ENCODE measurements around the gene MMP14.
A peak's percentile ranks its signal among the peaks of the same experiment; 100 is the strongest.
"Not testable (repeated sequence)": the region's sequence is repeated elsewhere in the genome, so short reads cannot be mapped to it uniquely, and the experiment has no call there.

MMP14 gene

GRCh38 chr14:22814373-22814772 is 22.0 kb upstream of the MMP14 start:
- FAIRE-seq (no peak), DNase-seq (ENCODE audit: low spot score) (no peak)

GRCh38 chr14:22814941-22815713 is 21.3 kb upstream of the MMP14 start, which contains the start of gene SLC7A7:
Gene SLC7A7, minus strand, starts transcription at chr14:22815435. Its CDS starts 2,037 bp downstream, at chr14:22813398.
- DNase-seq (ENCODE audit: low spot score), result no peak
- no peak for FAIRE-seq

- DNase-seq (ENCODE audit: low spot score), result no peak
- FAIRE-seq, result no peak
Measured at GRCh38 chr14:22819151-22819988, 17.0 kb upstream of the MMP14 start.

GRCh38 chr14:22820731-22821130 is 15.7 kb upstream of the MMP14 start:
- no peak for FAIRE-seq
- DNase-seq (ENCODE audit: low spot score), result no peak

- FAIRE-seq (no peak), DNase-seq (ENCODE audit: low spot score) (no peak)
Measured at GRCh38 chr14:22821193-22822015, 15.0 kb upstream of the MMP14 start.

- DNase-seq (ENCODE audit: low spot score), result no peak
- FAIRE-seq, result no peak
Measured at GRCh38 chr14:22822016-22822570, 14.3 kb upstream of the MMP14 start.

GRCh38 chr14:22822571-22823098 is 13.8 kb upstream of the MMP14 start:
- FAIRE-seq, result no peak
- DNase-seq (ENCODE audit: low spot score), result peak; percentile 43

- no peak for FAIRE-seq
- DNase-seq (ENCODE audit: low spot score), result peak; percentile 86
Measured at GRCh38 chr14:22824711-22825359, 11.6 kb upstream of the MMP14 start.

- not testable (repeated sequence) for DNase-seq (ENCODE audit: low spot score); FAIRE-seq
Measured at GRCh38 chr14:22829076-22829660, 7.2 kb upstream of the MMP14 start.

GRCh38 chr14:22829661-22830442 is 6.5 kb upstream of the MMP14 start, which contains the start of gene MRPL52:
Gene MRPL52, plus strand, starts transcription at chr14:22829887. Its CDS starts 26 bp downstream, at chr14:22829913.
- peak; percentile 88 for DNase-seq (ENCODE audit: low spot score)
- FAIRE-seq, result no peak

GRCh38 chr14:22830443-22831010 is 5.9 kb upstream of the MMP14 start:
- DNase-seq (ENCODE audit: low spot score), result no peak
- FAIRE-seq, result no peak

GRCh38 chr14:22835505-22835904 is 880 bp upstream of the MMP14 start:
- FAIRE-seq (no peak), DNase-seq (ENCODE audit: low spot score) (no peak)

GRCh38 chr14:22837114-22837749 is 847 bp downstream of the MMP14 start:
- DNase-seq (ENCODE audit: low spot score) (peak; percentile 72), FAIRE-seq (no peak)

GRCh38 chr14:22837750-22838538 is 1.6 kb downstream of the MMP14 start:
- DNase-seq (ENCODE audit: low spot score), result peak; percentile 53
- FAIRE-seq, result no peak

GRCh38 chr14:22838631-22839041 is 2.3 kb downstream of the MMP14 start:
- DNase-seq (ENCODE audit: low spot score) (peak; percentile 55), FAIRE-seq (no peak)

GRCh38 chr14:22839159-22839779 is 2.9 kb downstream of the MMP14 start:
- no peak for FAIRE-seq
- DNase-seq (ENCODE audit: low spot score), result no peak

- FAIRE-seq, result no peak
- DNase-seq (ENCODE audit: low spot score), result no peak
Measured at GRCh38 chr14:22841311-22841710, 4.9 kb downstream of the MMP14 start.

Measured in urothelium cell line (cell line).